ENCODE measurements around the gene TMPRSS2.

- no peak for TF ChIP-seq POLR2A (IDR thresholded peaks at IDR 0.05)
- TF ChIP-seq, protein P1, sequence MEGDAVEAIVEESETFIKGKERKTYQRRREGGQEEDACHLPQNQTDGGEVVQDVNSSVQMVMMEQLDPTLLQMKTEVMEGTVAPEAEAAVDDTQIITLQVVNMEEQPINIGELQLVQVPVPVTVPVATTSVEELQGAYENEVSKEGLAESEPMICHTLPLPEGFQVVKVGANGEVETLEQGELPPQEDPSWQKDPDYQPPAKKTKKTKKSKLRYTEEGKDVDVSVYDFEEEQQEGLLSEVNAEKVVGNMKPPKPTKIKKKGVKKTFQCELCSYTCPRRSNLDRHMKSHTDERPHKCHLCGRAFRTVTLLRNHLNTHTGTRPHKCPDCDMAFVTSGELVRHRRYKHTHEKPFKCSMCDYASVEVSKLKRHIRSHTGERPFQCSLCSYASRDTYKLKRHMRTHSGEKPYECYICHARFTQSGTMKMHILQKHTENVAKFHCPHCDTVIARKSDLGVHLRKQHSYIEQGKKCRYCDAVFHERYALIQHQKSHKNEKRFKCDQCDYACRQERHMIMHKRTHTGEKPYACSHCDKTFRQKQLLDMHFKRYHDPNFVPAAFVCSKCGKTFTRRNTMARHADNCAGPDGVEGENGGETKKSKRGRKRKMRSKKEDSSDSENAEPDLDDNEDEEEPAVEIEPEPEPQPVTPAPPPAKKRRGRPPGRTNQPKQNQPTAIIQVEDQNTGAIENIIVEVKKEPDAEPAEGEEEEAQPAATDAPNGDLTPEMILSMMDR (IDR thresholded peaks at IDR 0.05) = no peak
Observed at GRCh38 chr21:41458121-41458520, 49.8 kb downstream of the TMPRSS2 start.
